ENCODE measurements around the gene PGM1.

DNA sequence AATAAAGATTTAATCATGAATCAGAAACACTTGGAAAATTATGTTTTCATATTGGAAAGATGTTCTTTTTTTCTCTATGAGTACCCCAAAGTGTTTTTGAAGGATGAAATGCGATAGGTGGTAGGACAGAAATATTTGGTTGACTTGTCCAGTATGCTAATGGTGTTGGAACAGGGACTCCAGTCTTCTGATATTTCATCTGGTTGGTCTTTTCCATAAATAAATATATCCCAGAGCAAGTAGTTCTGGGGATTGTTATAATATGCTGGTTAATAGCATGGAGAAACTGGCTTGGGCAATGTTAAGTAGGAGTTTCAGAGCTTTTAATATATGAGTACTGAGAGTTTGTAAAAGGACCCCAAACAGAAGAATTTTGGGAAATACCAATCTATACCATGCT is 8.7 kb downstream of the PGM1 start:
- TF ChIP-seq PAX5 (IDR thresholded peaks at IDR 0.05; ENCODE audit: insufficient read depth, low read length, severe bottlenecking) (no peak), TAF1 (IDR thresholded peaks at IDR 0.05; ENCODE audit: low read depth, low read length) (no peak), POLR2AphosphoS5 (IDR thresholded peaks at IDR 0.05; ENCODE audit: low read depth, low read length) (no peak)
